ENCODE measurements around the gene CYB5D1. TPM values are rescaled to one million over a fixed set of nuclear protein-coding genes. Genes with fewer than 3 reads are reported as not detected.

Gene CYB5D1
- polyA plus RNA-seq, 1 experiment: 8.1 TPM

- H3K9me3 ChIP-seq (ENCODE audit: control insufficient read depth, insufficient read depth, low read length): no peaks in the 10 kb centered on the region
- DNase-seq (ENCODE audit: low read depth, low spot score): no peak
- H3K27ac ChIP-seq (ENCODE audit: low read depth, low read length): no peak overlapping the region
- no peak for TF ChIP-seq CTCF (IDR thresholded peaks at IDR 0.05; ENCODE audit: low read depth, low read length)
- H3K27me3 ChIP-seq (ENCODE audit: control insufficient read depth, insufficient read depth, low read length): peaks cover 9% of the 10 kb centered on the region
- no peak overlapping the region for H3K4me3 ChIP-seq (ENCODE audit: low read depth, low read length)
- CTCF ChIA-PET: interaction anchor here (0.6 to 1.8 kb wide), 11 partner anchors 8 to 233 kb away, joined by 3 to 10 read pairs (median 3); no protein-coding TSS in a partner anchor
- POLR2A ChIA-PET: interaction anchor here (1.0 kb wide), 1 partner anchor 10 kb away, joined by 3 read pairs; no protein-coding TSS in a partner anchor
These were observed 32.4 kb upstream of the CYB5D1 start for GRCh38 chr17:7825206-7825990.

- no peaks in the 10 kb centered on the region; the same call in 1 of the 2 replicates for H3K9me3 ChIP-seq (ENCODE audit: control insufficient read depth, insufficient read depth, low read length)
- POLR2A ChIA-PET: no interaction called here
- CTCF ChIA-PET: interaction anchor here (0.6 to 1.5 kb wide), 4 partner anchors 8 to 211 kb away, joined by 3 to 7 read pairs (median 4); no protein-coding TSS in a partner anchor
- no peak for TF ChIP-seq CTCF (IDR thresholded peaks at IDR 0.05; ENCODE audit: low read depth, low read length)
- no peak for DNase-seq (ENCODE audit: low read depth, low spot score)
- peaks cover 14% of the 10 kb centered on the region for H3K27me3 ChIP-seq (ENCODE audit: control insufficient read depth, insufficient read depth, low read length)
- H3K4me3 ChIP-seq (ENCODE audit: low read depth, low read length): no peak overlapping the region
- H3K27ac ChIP-seq (ENCODE audit: low read depth, low read length): no peak overlapping the region
These were observed 27.2 kb upstream of the CYB5D1 start for GRCh38 chr17:7830616-7831015.

GRCh38 chr17:7831233-7831632 is 26.6 kb upstream of the CYB5D1 start:
- no peak for TF ChIP-seq CTCF (IDR thresholded peaks at IDR 0.05; ENCODE audit: low read depth, low read length)
- no peaks in the 10 kb centered on the region; the same call in 1 of the 2 replicates for H3K9me3 ChIP-seq (ENCODE audit: control insufficient read depth, insufficient read depth, low read length)
- peaks cover 14% of the 10 kb centered on the region for H3K27me3 ChIP-seq (ENCODE audit: control insufficient read depth, insufficient read depth, low read length)
- POLR2A ChIA-PET: no interaction called here
- no peak overlapping the region for H3K4me3 ChIP-seq (ENCODE audit: low read depth, low read length)
- no peak for DNase-seq (ENCODE audit: low read depth, low spot score)
- no peak overlapping the region for H3K27ac ChIP-seq (ENCODE audit: low read depth, low read length)
- CTCF ChIA-PET: interaction anchor here (0.6 to 1.5 kb wide), 5 partner anchors 8 to 242 kb away, joined by 3 to 7 read pairs (median 3); no protein-coding TSS in a partner anchor

GRCh38 chr17:7832431-7832830 is 25.4 kb upstream of the CYB5D1 start:
- DNase-seq (ENCODE audit: low read depth, low spot score): no peak
- no peak for TF ChIP-seq CTCF (IDR thresholded peaks at IDR 0.05; ENCODE audit: low read depth, low read length)
- CTCF ChIA-PET: interaction anchor here (1.3 to 1.4 kb wide), 2 partner anchors 226 to 241 kb away, joined by 3 read pairs; no protein-coding TSS in a partner anchor
- POLR2A ChIA-PET: interaction anchor here (1.7 kb wide), 1 partner anchor 25 kb away, joined by 6 read pairs; the partner anchor contains the start of gene NAA38
- no peak overlapping the region for H3K4me3 ChIP-seq (ENCODE audit: low read depth, low read length)
- no peaks in the 10 kb centered on the region; the same call in 1 of the 2 replicates for H3K9me3 ChIP-seq (ENCODE audit: control insufficient read depth, insufficient read depth, low read length)
- H3K27ac ChIP-seq (ENCODE audit: low read depth, low read length): no peak overlapping the region
- peaks cover 14% of the 10 kb centered on the region for H3K27me3 ChIP-seq (ENCODE audit: control insufficient read depth, insufficient read depth, low read length)

All from AG04450 (cell line).